Measurements from ENCODE around the gene DOCK4. TPM values are rescaled to one million over a fixed set of nuclear protein-coding genes. Genes with fewer than 3 reads are reported as not detected.

DOCK4 gene
- total RNA-seq, 2 experiments from 2014 or later, result 0.32 TPM

- H3K27me3 Mint-ChIP-seq, result peaks cover 1% of the 10 kb centered on the region
- ATAC-seq, result no peak
- H3K36me3 Mint-ChIP-seq (ENCODE audit: low read depth), result no peaks in the 10 kb centered on the region
- POLR2A ChIA-PET, result no interaction called here
- intact Hi-C loops (cut with DNase I, micrococcal nuclease), result no loop called here
- H3K9me3 Mint-ChIP-seq (ENCODE audit: low read depth), result no peaks in the 10 kb centered on the region
- no peaks in the 10 kb centered on the region for H3K4me1 Mint-ChIP-seq
- DNase-seq, result no peak
- no peak overlapping the region for H3K27ac Mint-ChIP-seq
- H3K4me3 Mint-ChIP-seq, result no peak overlapping the region
- CTCF ChIA-PET, result interaction anchor here (0.7 kb wide), 1 partner anchor 46 kb away, joined by 4 read pairs; no protein-coding TSS in a partner anchor
These were observed 93.4 kb downstream of the DOCK4 start for GRCh38 chr7:112112822-112113255.

- Mint-ChIP-seq H3K27ac (no peak overlapping the region), H3K4me3 (no peak overlapping the region), H3K27me3 (no peaks in the 10 kb centered on the region), H3K36me3 (ENCODE audit: low read depth) (no peaks in the 10 kb centered on the region), H3K9me3 (ENCODE audit: low read depth) (no peaks in the 10 kb centered on the region), H3K4me1 (no peaks in the 10 kb centered on the region)
- POLR2A ChIA-PET, result no interaction called here
- intact Hi-C loops (cut with DNase I, micrococcal nuclease), result no loop called here
- no peak for ATAC-seq
- DNase-seq, result no peak
- CTCF ChIA-PET, result no interaction called here
These were observed 95.5 kb downstream of the DOCK4 start for GRCh38 chr7:112110651-112111050.

- H3K27me3 Mint-ChIP-seq, result no peaks in the 10 kb centered on the region
- H3K9me3 Mint-ChIP-seq (ENCODE audit: low read depth), result no peaks in the 10 kb centered on the region
- no peak for DNase-seq
- H3K36me3 Mint-ChIP-seq (ENCODE audit: low read depth), result no peaks in the 10 kb centered on the region
- no peak overlapping the region for H3K4me3 Mint-ChIP-seq
- ChIA-PET POLR2A (no interaction called here), CTCF (no interaction called here)
- no peak for ATAC-seq
- H3K4me1 Mint-ChIP-seq, result no peaks in the 10 kb centered on the region
- no peak overlapping the region for H3K27ac Mint-ChIP-seq
- intact Hi-C loops (cut with DNase I, micrococcal nuclease), result no loop called here
These were observed 96.0 kb downstream of the DOCK4 start for GRCh38 chr7:112110175-112110574.

GRCh38 chr7:112108981-112109380 is 97.2 kb downstream of the DOCK4 start:
- POLR2A ChIA-PET, result no interaction called here
- H3K4me1 Mint-ChIP-seq, result no peaks in the 10 kb centered on the region
- DNase-seq (no peak), ATAC-seq (no peak)
- no peaks in the 10 kb centered on the region for H3K27me3 Mint-ChIP-seq
- intact Hi-C loops (cut with DNase I, micrococcal nuclease), result no loop called here
- no peaks in the 10 kb centered on the region for H3K9me3 Mint-ChIP-seq (ENCODE audit: low read depth)
- H3K27ac Mint-ChIP-seq, result no peak overlapping the region
- H3K4me3 Mint-ChIP-seq, result no peak overlapping the region
- no peaks in the 10 kb centered on the region for H3K36me3 Mint-ChIP-seq (ENCODE audit: low read depth)
- CTCF ChIA-PET, result no interaction called here

- no peak overlapping the region for H3K4me3 Mint-ChIP-seq
- DNase-seq, result no peak
- no peaks in the 10 kb centered on the region for H3K9me3 Mint-ChIP-seq (ENCODE audit: low read depth)
- intact Hi-C loops (cut with DNase I, micrococcal nuclease), result no loop called here
- H3K27me3 Mint-ChIP-seq, result no peaks in the 10 kb centered on the region
- ChIA-PET CTCF (no interaction called here), POLR2A (no interaction called here)
- ATAC-seq, result no peak
- H3K36me3 Mint-ChIP-seq (ENCODE audit: low read depth), result no peaks in the 10 kb centered on the region
- H3K4me1 Mint-ChIP-seq, result no peaks in the 10 kb centered on the region
- H3K27ac Mint-ChIP-seq, result no peak overlapping the region
These were observed 100.3 kb downstream of the DOCK4 start for GRCh38 chr7:112105584-112106530.

- H3K4me3 Mint-ChIP-seq, result no peak overlapping the region
- ATAC-seq, result no peak
- intact Hi-C loops (cut with DNase I, micrococcal nuclease), result no loop called here
- DNase-seq, result no peak
- H3K27ac Mint-ChIP-seq, result no peak overlapping the region
- CTCF ChIA-PET, result no interaction called here
- POLR2A ChIA-PET, result no interaction called here
- no peaks in the 10 kb centered on the region for H3K9me3 Mint-ChIP-seq (ENCODE audit: low read depth)
- H3K36me3 Mint-ChIP-seq (ENCODE audit: low read depth), result no peaks in the 10 kb centered on the region
- no peaks in the 10 kb centered on the region for H3K27me3 Mint-ChIP-seq
- H3K4me1 Mint-ChIP-seq, result no peaks in the 10 kb centered on the region
These were observed 102.1 kb downstream of the DOCK4 start for GRCh38 chr7:112104120-112104519.

- intact Hi-C loops (cut with DNase I, micrococcal nuclease), result no loop called here
These were observed 103.0 kb downstream of the DOCK4 start for GRCh38 chr7:112103246-112103645.

GRCh38 chr7:112101201-112101846 is 104.9 kb downstream of the DOCK4 start:
- POLR2A ChIA-PET, result no interaction called here
- Mint-ChIP-seq H3K27ac (no peak overlapping the region), H3K27me3 (no peaks in the 10 kb centered on the region), H3K36me3 (ENCODE audit: low read depth) (no peaks in the 10 kb centered on the region), H3K4me3 (no peak overlapping the region), H3K9me3 (ENCODE audit: low read depth) (no peaks in the 10 kb centered on the region), H3K4me1 (no peaks in the 10 kb centered on the region)
- ATAC-seq (no peak), DNase-seq (no peak)
- CTCF ChIA-PET, result interaction anchor here (0.7 to 1.6 kb wide), 3 partner anchors 12 to 30 kb away, joined by 3 to 4 read pairs (median 3); no protein-coding TSS in a partner anchor
- intact Hi-C loops (cut with DNase I, micrococcal nuclease), result no loop called here

More at GRCh38 chr7:112103246-112103645, 103.0 kb downstream of the DOCK4 start:
- ChIA-PET POLR2A (no interaction called here), CTCF (no interaction called here)
- ATAC-seq, result no peak
- no peaks in the 10 kb centered on the region for H3K27me3 Mint-ChIP-seq
- H3K4me3 Mint-ChIP-seq, result no peak overlapping the region
- no peaks in the 10 kb centered on the region for H3K4me1 Mint-ChIP-seq
- H3K36me3 Mint-ChIP-seq (ENCODE audit: low read depth), result no peaks in the 10 kb centered on the region
- no peak overlapping the region for H3K27ac Mint-ChIP-seq
- no peaks in the 10 kb centered on the region for H3K9me3 Mint-ChIP-seq (ENCODE audit: low read depth)
- no peak for DNase-seq

GRCh38 chr7:112097524-112097923 is 108.7 kb downstream of the DOCK4 start:
- Mint-ChIP-seq H3K27me3 (no peaks in the 10 kb centered on the region), H3K36me3 (ENCODE audit: low read depth) (no peaks in the 10 kb centered on the region), H3K27ac (no peak overlapping the region), H3K4me3 (no peak overlapping the region), H3K4me1 (no peaks in the 10 kb centered on the region), H3K9me3 (ENCODE audit: low read depth) (no peaks in the 10 kb centered on the region)
- ChIA-PET CTCF (interaction anchor here (0.7 kb wide), 1 partner anchor 347 kb away, joined by 3 read pairs; no protein-coding TSS in a partner anchor), POLR2A (no interaction called here)
- no peak for ATAC-seq
- intact Hi-C loops (cut with DNase I, micrococcal nuclease), result no loop called here
- DNase-seq, result no peak

GRCh38 chr7:112093409-112093808 is 112.8 kb downstream of the DOCK4 start:
- Mint-ChIP-seq H3K27me3 (peaks cover 2% of the 10 kb centered on the region), H3K4me1 (no peaks in the 10 kb centered on the region), H3K36me3 (ENCODE audit: low read depth) (no peaks in the 10 kb centered on the region), H3K27ac (no peak overlapping the region), H3K4me3 (no peak overlapping the region), H3K9me3 (ENCODE audit: low read depth) (no peaks in the 10 kb centered on the region)
- ATAC-seq (no peak), DNase-seq (no peak)
- intact Hi-C loops (cut with DNase I, micrococcal nuclease), result no loop called here
- POLR2A ChIA-PET, result no interaction called here
- CTCF ChIA-PET, result interaction anchor here (0.8 kb wide), 1 partner anchor 14 kb away, joined by 3 read pairs; no protein-coding TSS in a partner anchor

GRCh38 chr7:112092709-112093395 is 113.3 kb downstream of the DOCK4 start:
- Mint-ChIP-seq H3K4me1 (no peaks in the 10 kb centered on the region), H3K27ac (no peak overlapping the region), H3K36me3 (ENCODE audit: low read depth) (no peaks in the 10 kb centered on the region), H3K27me3 (peaks cover 2% of the 10 kb centered on the region), H3K4me3 (no peak overlapping the region), H3K9me3 (ENCODE audit: low read depth) (no peaks in the 10 kb centered on the region)
- ATAC-seq, result no peak
- DNase-seq, result no peak
- ChIA-PET CTCF (no interaction called here), POLR2A (no interaction called here)
- intact Hi-C loops (cut with DNase I, micrococcal nuclease), result no loop called here

Measured in activated CD4-positive, alpha-beta T cell treated with anti-CD3 and anti-CD28 coated beads for 36 hours (primary cell).